Activated T-cell treated with anti-CD3 and anti-CD28 coated beads, Interleukin-2, amount 50 U/mL, for 72 hours (primary cell): Measurements from ENCODE around the gene ARL5B. TPM values are rescaled to one million over a fixed set of nuclear protein-coding genes. Genes with fewer than 3 reads are reported as not detected.
"Not testable (repeated sequence)": the region's sequence is repeated elsewhere in the genome, so short reads cannot be mapped to it uniquely, and the experiment has no call there.

ENCODE experiments used
- ATAC-seq, 2 donors: fragments of 150-1000 bp; cut with Tn5 transposase; replicated peaks in 1 of 2; 2 replicates each; pipeline ENCODE4 v1.10.0; 2021; ENCODE audit warnings: moderate library complexity in 2 of 2, mild to moderate bottlenecking in 1 of 2
- DNase-seq, 2 donors: peaks; one replicate each; pipeline ENCODE4 v3.0.0; 2021 to 2022; ENCODE audit warnings: mixed read lengths in 1 of 2
- H3K27ac Mint-ChIP-seq: one replicate; pipeline ENCODE4 v1.8.0; 2022; ENCODE audit warnings: mild to moderate bottlenecking, moderate library complexity, mixed read lengths
- H3K27me3 Mint-ChIP-seq: one replicate; pipeline ENCODE4 v1.8.0; 2022; ENCODE audit warnings: low read depth, mixed read lengths
- H3K36me3 Mint-ChIP-seq, 2 donors: one replicate each; pipeline ENCODE4 v1.8.0; 2022; ENCODE audit warnings: mixed read lengths in 2 of 2, mild to moderate bottlenecking in 1 of 2; ENCODE audit not compliant: insufficient read depth in 2 of 2
- H3K4me1 Mint-ChIP-seq: one replicate; pipeline ENCODE4 v1.8.0; 2022; ENCODE audit warnings: low read depth, mixed read lengths
- H3K4me3 Mint-ChIP-seq, 2 donors: one replicate each; pipeline ENCODE4 v1.8.0; 2022; ENCODE audit warnings: mild to moderate bottlenecking in 2 of 2, mixed read lengths in 2 of 2, moderate library complexity in 2 of 2
- H3K9me3 Mint-ChIP-seq, 2 donors: one replicate each; pipeline ENCODE4 v1.8.0; 2022; ENCODE audit warnings: mixed read lengths in 2 of 2
- total RNA-seq, 2 donors: library from RNA; stranded (reverse); gene quantifications; one replicate each; pipeline ENCODE4 v1.2.3, GENCODE V29; 2022

ARL5B gene
- total RNA-seq = 10 to 100 TPM; 17.5 to 18.5 TPM

GRCh38 chr10:18659125-18659818 lies at the start of gene ARL5B:
ARL5B (plus strand) TSS chr10:18659431; CDS start chr10:18659638, 207 bp downstream.
- peak; percentile 97 for ATAC-seq
- Mint-ChIP-seq H3K27me3 (no peaks in the 10 kb centered on the region), H3K4me1 (peaks cover 44% of the 10 kb centered on the region), H3K27ac (peak within 1 kb of the TSS; percentile 96), H3K36me3 (peaks cover 9 to 13% of the 10 kb centered on the region in 2 donors), H3K9me3 (no peaks in the 10 kb centered on the region), H3K4me3 (peak within 1 kb of the TSS; percentile 98 to 99)
- DNase-seq = peak; percentile 94 to 95

DNA sequence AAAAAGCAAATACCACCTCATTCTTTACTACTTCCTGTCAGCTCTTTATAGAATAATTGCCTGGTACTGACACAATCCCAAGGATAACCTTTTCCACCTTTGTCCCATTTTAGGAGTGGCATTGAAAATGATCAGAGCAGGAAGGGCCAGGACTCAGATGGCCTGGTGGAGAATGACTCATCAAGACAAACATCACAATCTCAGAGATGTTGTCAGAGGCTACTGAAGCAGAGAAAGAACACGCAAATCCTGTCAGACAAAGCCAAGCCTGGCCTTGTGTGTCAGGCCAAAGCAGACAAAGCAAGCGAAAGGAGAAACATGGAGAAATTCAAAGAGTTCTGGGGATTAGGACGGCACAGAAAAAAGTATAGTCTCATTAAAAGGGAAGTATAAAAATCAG lies 48.7 kb upstream of the ARL5B start:
- ATAC-seq = no peak
- Mint-ChIP-seq H3K4me1 (peaks cover 11% of the 10 kb centered on the region), H3K9me3 (no peaks in the 10 kb centered on the region), H3K27ac (no peak overlapping the region), H3K4me3 (no peak overlapping the region), H3K36me3 (peaks cover 4 to 18% of the 10 kb centered on the region in 2 donors), H3K27me3 (no peaks in the 10 kb centered on the region)
- no peak for DNase-seq

DNA sequence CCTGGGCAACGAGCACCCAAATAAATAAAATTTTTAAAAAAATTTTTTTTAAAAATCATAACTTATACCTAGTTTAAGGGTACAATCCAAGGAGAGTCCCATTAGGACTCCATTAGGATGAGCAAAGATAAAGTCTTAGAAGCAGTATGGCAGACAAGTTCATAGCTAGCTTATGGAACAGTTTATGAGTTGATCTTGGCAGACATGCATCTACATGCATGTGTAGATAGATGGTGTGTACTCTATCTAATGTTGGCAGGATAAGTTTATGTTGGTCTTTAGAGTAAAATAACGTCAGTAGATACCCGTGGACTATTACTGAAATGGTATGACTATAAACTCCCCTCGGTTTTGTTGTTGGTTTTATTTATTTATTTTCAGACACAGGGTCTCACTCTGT lies 48.1 kb upstream of the ARL5B start:
- DNase-seq (no peak), ATAC-seq (no peak)
- Mint-ChIP-seq H3K36me3 (peaks cover 4 to 14% of the 10 kb centered on the region in 2 donors), H3K4me1 (peaks cover 11% of the 10 kb centered on the region), H3K27me3 (no peaks in the 10 kb centered on the region), H3K4me3 (no peak overlapping the region), H3K9me3 (no peaks in the 10 kb centered on the region), H3K27ac (no peak overlapping the region)

DNA sequence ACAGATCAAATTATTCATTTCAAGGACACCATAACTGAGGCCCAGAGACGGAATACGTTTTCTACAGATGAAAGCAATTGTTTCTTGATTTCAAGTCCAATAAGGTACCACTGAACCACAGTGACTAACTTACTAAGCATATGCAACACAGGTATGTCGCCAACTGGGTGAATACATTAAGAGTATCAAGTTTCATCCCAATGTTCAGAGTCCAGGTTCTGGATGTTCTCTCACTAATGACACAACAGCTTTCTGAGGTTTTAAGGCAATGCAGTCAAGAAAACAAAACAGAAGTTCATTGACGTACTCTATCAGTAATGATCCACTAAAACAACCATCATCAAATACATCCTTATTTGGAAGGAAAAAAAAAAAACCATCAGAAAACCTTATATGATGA lies 43.6 kb upstream of the ARL5B start:
- DNase-seq = no peak
- no peaks in the 10 kb centered on the region for H3K27me3 Mint-ChIP-seq
- H3K4me3 Mint-ChIP-seq = no peak overlapping the region
- peaks cover 8 to 21% of the 10 kb centered on the region in 2 donors for H3K36me3 Mint-ChIP-seq
- no peaks in the 10 kb centered on the region for H3K9me3 Mint-ChIP-seq
- peaks cover 19% of the 10 kb centered on the region for H3K4me1 Mint-ChIP-seq
- ATAC-seq = no peak
- no peak overlapping the region for H3K27ac Mint-ChIP-seq

GRCh38 chr10:18616337-18616736 lies 42.9 kb upstream of the ARL5B start:
- Mint-ChIP-seq H3K9me3 (no peaks in the 10 kb centered on the region), H3K4me1 (peaks cover 19% of the 10 kb centered on the region), H3K27me3 (no peaks in the 10 kb centered on the region), H3K4me3 (no peak overlapping the region), H3K27ac (no peak overlapping the region), H3K36me3 (peaks cover 9 to 20% of the 10 kb centered on the region in 2 donors)
- ATAC-seq = no peak
- DNase-seq = no peak

- no peak overlapping the region for H3K4me3 Mint-ChIP-seq
- H3K4me1 Mint-ChIP-seq = peaks cover 19% of the 10 kb centered on the region
- no peaks in the 10 kb centered on the region for H3K27me3 Mint-ChIP-seq
- no peaks in the 10 kb centered on the region for H3K9me3 Mint-ChIP-seq
- peaks cover 5 to 18% of the 10 kb centered on the region in 2 donors for H3K36me3 Mint-ChIP-seq
- no peak for DNase-seq
- no peak overlapping the region for H3K27ac Mint-ChIP-seq
- no peak for ATAC-seq
Observed at GRCh38 chr10:18619016-18619415, 40.2 kb upstream of the ARL5B start.

DNA sequence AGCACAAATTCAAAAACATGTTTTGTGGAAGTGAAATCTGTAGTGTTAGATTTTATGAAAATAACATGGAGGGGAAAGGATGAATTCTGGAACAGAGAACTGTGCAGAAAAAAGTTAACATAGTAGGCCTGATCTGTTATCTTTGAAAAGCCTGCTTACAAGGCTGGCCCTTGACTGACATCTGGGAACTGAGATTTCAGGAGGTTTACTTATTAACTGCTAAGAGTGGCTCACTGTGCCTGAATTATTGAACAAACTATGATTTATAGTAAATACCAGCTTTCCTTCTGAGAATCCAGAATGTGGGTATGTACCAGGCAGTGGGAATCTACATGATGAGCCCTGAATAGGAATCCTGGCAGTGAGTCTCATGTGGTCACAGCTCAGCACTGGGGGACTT lies 38.4 kb upstream of the ARL5B start:
- ATAC-seq (no peak), DNase-seq (no peak)
- Mint-ChIP-seq H3K4me3 (no peak overlapping the region), H3K27ac (peak overlapping the region; percentile 80), H3K9me3 (no peaks in the 10 kb centered on the region), H3K36me3 (peaks cover 5 to 21% of the 10 kb centered on the region in 2 donors), H3K4me1 (peaks cover 19% of the 10 kb centered on the region), H3K27me3 (no peaks in the 10 kb centered on the region)

DNA sequence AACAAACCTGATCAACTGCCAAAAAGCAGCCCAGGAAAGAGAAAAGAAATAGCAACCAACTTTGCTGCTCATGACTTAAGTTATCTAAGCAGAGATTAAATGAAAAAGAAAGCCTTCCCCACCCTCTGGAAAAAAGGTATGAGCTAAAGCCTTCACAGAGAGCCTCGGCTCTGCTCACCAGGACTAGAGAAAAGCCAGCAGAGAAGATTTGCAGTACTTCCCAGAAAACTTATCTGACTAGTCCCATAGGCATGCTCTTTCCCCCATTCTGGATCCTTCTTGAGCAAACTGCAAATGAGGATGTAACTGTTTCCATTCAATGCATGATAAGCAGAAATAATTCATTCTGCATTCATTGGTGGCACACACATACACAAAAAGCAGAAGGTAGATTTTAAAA lies 35.6 kb upstream of the ARL5B start:
- DNase-seq = not testable (repeated sequence)
- peaks cover 7 to 23% of the 10 kb centered on the region in 2 donors for H3K36me3 Mint-ChIP-seq

GRCh38 chr10:18625886-18626285 lies 33.3 kb upstream of the ARL5B start:
- Mint-ChIP-seq H3K27ac (no peak overlapping the region), H3K4me1 (peaks cover 18% of the 10 kb centered on the region), H3K4me3 (no peak overlapping the region), H3K27me3 (no peaks in the 10 kb centered on the region), H3K9me3 (no peaks in the 10 kb centered on the region), H3K36me3 (peaks cover 5 to 17% of the 10 kb centered on the region in 2 donors)
- no peak for DNase-seq
- no peak for ATAC-seq

More for the DNA sequence above, 35.6 kb upstream of the ARL5B start:
- H3K27me3 Mint-ChIP-seq, ATAC-seq, H3K9me3 Mint-ChIP-seq, H3K4me3 Mint-ChIP-seq, H3K27ac Mint-ChIP-seq: not testable (repeated sequence)
- peaks cover 26% of the 10 kb centered on the region for H3K4me1 Mint-ChIP-seq

DNA sequence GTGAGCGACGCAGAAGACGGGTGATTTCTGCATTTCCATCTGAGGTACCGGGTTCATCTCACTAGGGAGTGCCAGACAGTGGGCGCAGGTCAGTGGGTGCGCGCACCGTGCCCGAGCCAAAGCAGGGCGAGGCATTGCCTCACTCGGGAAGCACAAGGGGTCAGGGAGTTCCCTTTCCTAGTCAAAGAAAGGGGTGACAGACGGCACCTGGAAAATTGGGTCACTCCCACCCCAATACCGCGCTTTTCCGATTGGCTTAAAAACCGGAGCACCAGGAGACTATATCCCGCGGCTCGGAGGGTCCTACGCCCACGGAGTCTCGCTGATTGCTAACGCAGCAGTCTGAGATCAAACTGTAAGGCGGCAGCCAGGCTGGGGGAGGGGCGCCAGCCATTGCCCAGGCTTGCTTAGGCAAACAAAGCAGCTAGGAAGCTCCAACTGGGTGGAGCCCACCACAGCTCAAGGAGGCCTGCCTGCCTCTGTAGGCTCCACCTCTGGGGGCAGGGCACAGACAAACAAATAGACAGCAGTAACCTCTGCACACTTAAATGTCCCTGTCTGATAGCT lies 31.7 kb upstream of the ARL5B start:
- Mint-ChIP-seq H3K36me3 (peaks cover 4 to 15% of the 10 kb centered on the region in 2 donors), H3K27ac (peak overlapping the region; percentile 86), H3K4me1 (peaks cover 18% of the 10 kb centered on the region), H3K4me3 (peak overlapping the region; percentile 83 to 85)
- ATAC-seq, H3K27me3 Mint-ChIP-seq, H3K9me3 Mint-ChIP-seq: not testable (repeated sequence)
- peak; percentile 65 to 77 for DNase-seq

DNA sequence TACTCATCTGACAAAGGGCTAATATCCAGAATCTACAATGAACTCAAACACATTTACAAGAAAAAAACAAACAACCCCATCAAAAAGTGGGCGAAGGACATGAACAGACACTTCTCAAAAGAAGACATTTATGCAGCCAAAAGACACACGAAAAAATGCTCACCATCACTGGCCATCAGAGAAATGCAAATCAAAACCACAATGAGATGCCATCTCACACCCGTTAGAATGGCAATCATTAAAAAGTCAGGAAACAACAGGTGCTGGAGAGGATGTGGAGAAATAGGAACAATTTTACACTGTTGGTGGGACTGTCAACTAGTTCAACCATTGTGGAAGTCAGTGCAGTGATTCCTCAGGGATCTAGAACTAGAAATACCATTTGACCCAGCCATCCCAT lies 26.7 kb upstream of the ARL5B start:
- not testable (repeated sequence) for H3K9me3 Mint-ChIP-seq, H3K27me3 Mint-ChIP-seq, ATAC-seq, DNase-seq, H3K4me3 Mint-ChIP-seq, H3K27ac Mint-ChIP-seq, H3K4me1 Mint-ChIP-seq
- H3K36me3 Mint-ChIP-seq = peaks cover 5 to 14% of the 10 kb centered on the region in 2 donors

DNA sequence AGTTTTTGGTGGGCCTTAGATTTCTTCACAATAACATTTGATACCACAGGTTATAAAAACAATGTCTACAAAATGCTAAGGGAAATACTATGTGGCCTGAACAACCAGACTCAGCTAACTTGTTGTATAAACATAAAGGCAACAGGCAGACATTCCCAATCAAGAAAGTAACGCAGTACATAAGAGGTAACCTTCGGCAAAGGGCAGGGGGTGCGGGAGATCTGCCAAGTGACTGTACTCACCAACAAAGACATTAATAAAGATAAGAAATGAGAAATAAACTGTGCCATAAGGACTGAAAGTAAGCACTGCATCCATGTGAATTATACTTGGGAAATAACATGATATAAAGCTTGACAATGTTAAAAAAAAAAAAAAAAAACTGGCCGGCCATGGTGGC lies 23.2 kb upstream of the ARL5B start:
- Mint-ChIP-seq H3K9me3 (no peaks in the 10 kb centered on the region), H3K27ac (no peak overlapping the region), H3K4me1 (no peaks in the 10 kb centered on the region), H3K4me3 (no peak overlapping the region), H3K27me3 (no peaks in the 10 kb centered on the region), H3K36me3 (peaks cover 3 to 8% of the 10 kb centered on the region in 2 donors)
- ATAC-seq (no peak), DNase-seq (no peak)

DNA sequence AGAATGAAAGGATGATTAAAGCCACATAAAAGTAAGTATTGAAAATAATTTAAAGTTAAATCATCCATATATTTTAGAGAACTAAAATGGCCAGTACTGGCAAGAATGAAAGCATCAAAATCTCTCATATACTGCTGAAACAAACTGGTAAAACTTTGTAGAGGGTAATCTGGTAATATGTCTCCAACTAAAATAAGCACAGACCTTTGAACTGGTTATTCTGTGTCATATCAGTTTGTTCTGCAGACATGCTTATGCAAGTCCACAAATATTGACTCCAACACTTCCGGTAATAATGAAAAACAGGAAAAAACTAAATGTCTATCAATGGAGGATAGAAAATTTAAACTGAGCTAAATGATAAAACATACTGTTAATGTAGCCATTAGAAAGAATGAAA lies 21.8 kb upstream of the ARL5B start:
- not testable (repeated sequence) for DNase-seq, H3K27me3 Mint-ChIP-seq, H3K9me3 Mint-ChIP-seq, ATAC-seq, H3K36me3 Mint-ChIP-seq, H3K4me1 Mint-ChIP-seq, H3K27ac Mint-ChIP-seq, H3K4me3 Mint-ChIP-seq

GRCh38 chr10:18639719-18640118 lies 19.5 kb upstream of the ARL5B start:
- H3K27ac Mint-ChIP-seq, H3K4me3 Mint-ChIP-seq, H3K9me3 Mint-ChIP-seq, H3K27me3 Mint-ChIP-seq, DNase-seq, ATAC-seq: not testable (repeated sequence)
- H3K36me3 Mint-ChIP-seq = peaks cover 1 to 11% of the 10 kb centered on the region in 2 donors
- peaks cover 11% of the 10 kb centered on the region for H3K4me1 Mint-ChIP-seq
